HG03520 (cell line): ENCODE results near the gene PLCXD3.
"Not testable (repeated sequence)": the region's sequence is repeated elsewhere in the genome, so short reads cannot be mapped to it uniquely, and the experiment has no call there.

Experiments used
- ATAC-seq: cut with Tn5 transposase; IDR thresholded peaks from one replicate; pipeline ENCODE4 v1.9.1; 2021; ENCODE audit warnings: mild to moderate bottlenecking, moderate library complexity; ENCODE audit not compliant: unreplicated experiment

The PLCXD3 gene

GRCh38 chr5:41493490-41494126, 16.8 kb downstream of the PLCXD3 start:
- ATAC-seq = not testable (repeated sequence)

GRCh38 chr5:41485533-41485932, 24.9 kb downstream of the PLCXD3 start:
- no peak for ATAC-seq

DNA sequence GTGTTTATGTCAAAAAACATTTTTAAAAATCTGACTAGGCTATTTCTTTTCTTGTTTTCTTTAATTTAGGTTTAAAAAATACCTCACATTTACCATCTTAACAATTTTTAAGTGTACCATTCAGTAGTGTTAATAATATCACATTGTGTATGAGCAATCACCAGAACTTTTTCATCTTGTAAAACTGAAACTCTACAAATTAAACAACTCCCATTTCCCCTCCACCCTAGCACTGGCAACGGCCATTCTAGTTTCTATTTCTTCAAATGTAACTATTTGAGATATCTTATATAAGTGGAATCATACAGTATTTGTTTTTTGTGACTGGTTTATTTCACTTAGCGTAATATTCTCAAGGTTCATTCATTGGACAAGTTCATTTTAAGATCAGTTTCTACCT, 27.7 kb downstream of the PLCXD3 start:
- no peak for ATAC-seq

- no peak for ATAC-seq
Observed at GRCh38 chr5:41482173-41482572, 28.2 kb downstream of the PLCXD3 start.

DNA sequence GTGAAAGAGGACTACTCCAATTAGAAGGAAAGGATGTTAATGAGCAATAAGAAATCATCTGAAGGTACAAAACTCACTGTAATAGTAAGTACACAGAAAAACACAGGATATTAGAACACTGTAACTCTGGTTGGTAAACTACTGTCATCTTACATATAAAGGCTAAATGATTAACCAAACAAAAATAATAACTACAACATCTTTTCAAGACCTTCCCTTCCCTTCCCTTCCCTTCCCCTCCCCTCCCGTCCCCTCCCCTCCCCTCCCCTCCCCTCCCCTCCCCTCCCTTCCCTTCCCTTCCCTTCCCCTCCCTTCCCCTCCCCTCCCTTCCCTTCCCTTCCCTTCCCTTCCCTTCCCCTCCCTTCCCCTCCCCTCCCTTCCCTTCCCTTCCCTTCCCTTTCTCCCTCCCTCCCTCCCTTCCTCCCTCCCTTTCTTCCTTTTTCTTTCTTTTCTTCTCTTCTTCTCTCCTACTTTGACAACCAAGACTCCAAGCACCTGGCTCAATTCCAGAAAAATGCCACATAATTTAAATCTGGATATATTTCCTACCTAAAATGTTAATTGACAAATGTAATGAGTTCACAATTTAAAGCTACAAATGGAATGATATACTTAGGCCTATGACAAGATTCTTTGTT, 38.7 kb downstream of the PLCXD3 start:
- not testable (repeated sequence) for ATAC-seq

- no peak for ATAC-seq
Observed at GRCh38 chr5:41465493-41466171, 44.8 kb downstream of the PLCXD3 start.

DNA sequence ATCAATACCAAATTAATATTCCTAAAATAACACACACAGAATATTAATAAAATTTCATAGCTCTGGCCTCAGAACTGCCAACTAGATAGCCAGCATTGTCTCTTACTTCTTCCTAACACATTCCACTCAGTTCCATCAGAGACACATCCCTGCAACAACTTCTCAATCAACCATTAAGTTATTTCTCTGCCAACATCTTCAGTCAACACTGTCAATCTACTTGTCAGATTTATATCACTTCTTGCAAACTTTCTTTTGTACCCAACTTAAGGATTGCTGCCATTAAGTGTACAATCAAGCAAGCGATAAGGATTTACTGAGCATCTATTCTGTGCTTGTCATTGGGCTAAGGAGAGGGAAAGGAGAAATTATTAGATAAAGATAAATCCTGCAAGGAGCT, 50.8 kb downstream of the PLCXD3 start:
- ATAC-seq = no peak

DNA sequence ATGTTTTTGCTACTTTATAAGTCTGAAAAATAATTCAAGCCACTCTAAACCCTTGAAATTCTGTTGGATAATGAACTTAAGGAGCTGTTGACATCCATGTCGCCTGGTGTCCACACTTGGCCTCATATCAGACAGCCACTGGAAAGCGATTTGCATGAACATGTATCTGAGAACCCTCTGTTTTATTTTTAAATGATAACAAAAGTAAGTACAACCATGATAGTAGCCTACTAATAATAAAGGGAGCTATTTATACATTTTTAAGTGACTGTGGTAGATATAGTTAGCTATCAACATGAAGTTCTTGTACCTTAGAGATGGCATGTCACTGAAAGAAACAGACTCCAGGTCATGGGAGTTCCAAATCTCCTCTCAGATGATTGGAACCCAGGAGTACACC, 53.3 kb downstream of the PLCXD3 start:
- ATAC-seq = no peak

- no peak for ATAC-seq
Observed at GRCh38 chr5:41452506-41452905, 57.9 kb downstream of the PLCXD3 start.

DNA sequence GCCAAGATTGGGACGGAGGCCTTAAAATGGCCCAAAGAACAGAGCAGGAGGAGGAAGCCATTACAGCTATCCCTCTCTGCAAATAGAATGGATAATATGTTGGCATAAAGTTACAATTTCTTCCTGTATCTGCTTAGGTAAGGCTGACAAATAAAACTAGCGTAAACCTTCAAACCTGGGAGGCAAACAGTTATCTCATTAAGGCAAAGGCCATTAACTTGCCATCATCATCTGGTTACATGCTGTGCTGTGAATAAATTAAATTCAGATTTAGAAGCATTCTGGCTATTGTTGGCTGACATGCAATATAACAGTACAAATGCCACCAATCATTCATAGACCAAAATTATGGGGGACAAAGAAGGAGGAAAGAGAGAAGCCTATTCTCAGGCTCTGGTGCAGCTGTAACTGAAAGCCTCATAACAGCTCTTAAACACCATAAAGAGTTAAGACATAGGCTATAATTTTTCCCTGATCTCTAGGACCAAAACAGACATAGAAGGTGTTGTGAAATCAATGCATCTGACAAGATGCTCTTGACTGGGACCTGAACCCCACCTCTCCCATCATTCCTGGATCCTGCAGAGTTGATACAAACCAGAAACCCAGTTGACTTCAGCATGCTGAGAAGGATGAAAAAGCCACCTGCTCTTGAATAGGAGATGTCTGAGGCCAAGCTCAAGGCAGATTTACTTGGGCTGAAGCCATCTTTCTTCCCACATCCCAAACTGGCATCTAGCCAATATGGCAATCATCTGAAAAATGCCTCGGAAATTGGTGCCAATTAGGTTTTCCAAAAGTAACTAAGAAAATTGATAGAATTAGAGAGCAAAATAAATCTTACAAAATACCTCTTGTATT, 62.5 kb downstream of the PLCXD3 start:
- no peak for ATAC-seq

- no peak for ATAC-seq
Observed at GRCh38 chr5:41445937-41446563, 64.4 kb downstream of the PLCXD3 start.

- no peak for ATAC-seq
Observed at GRCh38 chr5:41435276-41435675, 75.1 kb downstream of the PLCXD3 start.

DNA sequence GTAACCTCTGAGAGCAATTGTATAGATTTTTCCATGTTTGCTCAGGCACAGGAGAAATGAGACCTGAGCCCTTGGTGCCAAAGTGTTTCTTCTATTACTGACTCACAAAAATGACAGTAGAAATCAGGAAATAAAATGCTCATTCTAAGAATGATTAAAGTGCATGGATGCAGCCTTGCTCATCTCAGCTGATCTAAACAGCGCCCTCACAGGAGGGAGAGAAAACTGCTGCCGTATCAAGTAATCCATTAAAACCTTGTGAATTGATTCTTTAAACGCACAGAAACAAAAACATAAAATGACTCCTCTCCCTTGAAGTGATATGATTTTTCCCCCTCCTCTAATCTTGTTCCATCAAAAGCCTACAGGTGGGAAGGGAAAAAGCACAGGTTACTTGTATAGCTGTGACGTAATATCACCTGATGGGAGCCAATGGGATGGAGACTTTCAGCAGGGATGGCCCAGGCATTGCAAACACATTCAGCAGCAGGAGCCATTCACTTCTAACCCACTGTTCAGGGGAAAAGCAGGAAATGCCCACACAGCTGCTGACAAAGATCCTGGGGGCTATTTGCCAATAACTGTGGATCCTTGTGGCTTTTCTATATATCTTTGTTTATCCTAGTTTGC, 76.7 kb downstream of the PLCXD3 start:
- no peak for ATAC-seq

DNA sequence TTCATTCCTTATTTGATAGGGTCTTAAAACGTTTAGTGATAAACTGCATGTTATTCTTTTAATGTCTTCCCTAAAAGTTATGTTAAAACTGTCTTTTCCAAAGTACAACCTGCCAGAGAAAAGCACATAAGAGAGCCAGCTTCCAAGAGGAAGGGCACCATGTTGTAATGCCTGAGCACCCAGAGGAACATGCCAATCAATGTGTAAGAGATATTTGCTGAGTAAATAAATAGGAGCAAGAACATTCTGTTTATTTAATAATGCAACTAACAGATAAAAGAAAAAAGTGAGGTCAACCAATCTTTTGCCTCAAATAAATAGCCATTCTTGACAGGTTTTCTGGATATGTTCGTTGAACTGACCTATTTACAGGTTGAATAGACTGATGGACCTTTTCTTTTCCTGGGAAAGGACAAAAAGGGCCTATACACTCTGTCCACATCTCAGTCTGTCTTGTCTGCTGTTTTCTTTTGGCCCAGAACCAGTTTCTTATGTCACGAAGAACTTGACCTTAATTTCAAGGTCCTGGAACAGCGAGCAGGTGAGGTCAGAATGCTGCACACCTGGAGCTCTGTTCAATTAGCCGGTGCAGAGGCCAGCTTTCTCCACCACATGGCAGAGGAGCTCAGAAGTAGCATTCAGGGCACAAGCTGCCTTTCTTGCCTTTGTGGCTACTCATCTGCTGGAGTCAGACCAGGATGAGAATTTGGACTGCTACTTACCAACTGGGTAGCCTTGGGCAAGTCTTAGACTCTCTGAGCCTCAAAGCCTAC, 77.7 kb downstream of the PLCXD3 start:
- no peak for ATAC-seq

DNA sequence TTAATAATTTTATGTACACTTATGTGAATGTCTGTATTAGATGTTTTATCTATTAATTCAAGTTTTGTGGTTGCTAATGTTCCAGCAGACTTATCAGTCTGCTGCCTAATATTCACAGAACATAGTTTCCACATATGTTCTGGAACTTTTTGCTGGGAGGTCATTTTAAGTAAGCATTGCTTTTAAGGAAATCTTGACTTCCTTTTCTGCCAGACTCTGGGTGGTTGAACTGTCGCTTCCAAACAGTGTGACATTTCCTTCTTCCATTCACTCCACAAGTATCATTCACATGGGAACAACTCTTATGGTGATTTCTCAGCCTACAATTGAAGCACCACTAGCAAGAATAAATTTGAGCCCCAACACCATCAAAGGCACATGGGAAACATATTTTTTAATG, 82.9 kb downstream of the PLCXD3 start:
- no peak for ATAC-seq

GRCh38 chr5:41425736-41426135, 84.7 kb downstream of the PLCXD3 start:
- ATAC-seq = no peak

GRCh38 chr5:41420492-41421067, 89.8 kb downstream of the PLCXD3 start:
- no peak for ATAC-seq

GRCh38 chr5:41418220-41419031, 92.0 kb downstream of the PLCXD3 start:
- no peak for ATAC-seq
